Naive thymus-derived CD4-positive, alpha-beta T cell (primary cell): ENCODE measurements around the gene GIGYF1. TPM values are rescaled to one million over a fixed set of nuclear protein-coding genes. Genes with fewer than 3 reads are reported as not detected.
"Not testable (repeated sequence)": the region's sequence is repeated elsewhere in the genome, so short reads cannot be mapped to it uniquely, and the experiment has no call there.

Experiments used
- ATAC-seq: fragments of 150-1000 bp; cut with Tn5 transposase; 2 replicates; pipeline ENCODE4 v1.10.0; 2021; ENCODE audit warnings: mild to moderate bottlenecking, moderate library complexity
- CTCF ChIA-PET: fragments of 350-600 bp; sonication (Branson Sonifier 250); formaldehyde crosslinking; loops from one replicate; lab custom pipeline; 2021; ENCODE audit warnings: antibody characterized with exemption; lab: Charles Lee
- POLR2A ChIA-PET: fragments of 350-600 bp; sonication (Branson Sonifier 250); formaldehyde crosslinking; loops from one replicate; lab custom pipeline; 2021; ENCODE audit warnings: antibody characterized with exemption, inconsistent platforms; lab: Charles Lee
- DNase-seq, 9 donors: peaks; one replicate each; pipeline versions ENCODE4 v3.0.0 to v3.0.0-alpha.2; 2020 to 2022; ENCODE audit warnings: mixed read lengths in 1 of 9
- H3K27ac ChIP-seq: one replicate; pipeline ENCODE4 v1.7.0; 2013; ENCODE audit warnings: mild to moderate bottlenecking, low read depth, low read length, moderate library complexity
- H3K27me3 ChIP-seq, 2 donors: one replicate each; pipeline ENCODE4 v1.7.0; 2013; ENCODE audit warnings: low read length in 2 of 2, mild to moderate bottlenecking in 2 of 2, moderate library complexity in 2 of 2; ENCODE audit not compliant: control insufficient read depth in 2 of 2, insufficient read depth in 2 of 2
- H3K36me3 ChIP-seq, 3 experiments: 1 replicate in 2 of 3; 2 replicates in 1 of 3; pipeline ENCODE4 v1.7.0; 2013; ENCODE audit warnings: low read length in 3 of 3, mild to moderate bottlenecking in 3 of 3, moderate library complexity in 1 of 3; ENCODE audit not compliant: insufficient read depth in 3 of 3, control insufficient read depth in 2 of 3
- H3K4me1 ChIP-seq, 2 donors: one replicate each; pipeline ENCODE4 v1.7.0; 2013; ENCODE audit warnings: low read length in 2 of 2, mild to moderate bottlenecking in 2 of 2, moderate library complexity in 1 of 2; ENCODE audit not compliant: control insufficient read depth in 2 of 2, insufficient read depth in 2 of 2
- H3K4me3 ChIP-seq: 2 replicates; pipeline ENCODE4 v1.7.0; 2013; ENCODE audit warnings: mild to moderate bottlenecking, low read length
- H3K9me3 ChIP-seq, 3 experiments: 1 replicate in 2 of 3; 2 replicates in 1 of 3; pipeline ENCODE4 v1.7.0; 2013; ENCODE audit warnings: low read length in 3 of 3; ENCODE audit not compliant: control insufficient read depth in 2 of 3
- H3K27ac Mint-ChIP-seq, 9 donors: one replicate each; pipeline ENCODE4 v1.8.0; 2020 to 2022; ENCODE audit warnings: mixed read lengths in 9 of 9, mild to moderate bottlenecking in 8 of 9, moderate library complexity in 5 of 9, inconsistent platforms in 2 of 9
- H3K27me3 Mint-ChIP-seq, 5 donors: one replicate each; pipeline ENCODE4 v1.8.0; 2021 to 2022; ENCODE audit warnings: mixed read lengths in 5 of 5, mild to moderate bottlenecking in 1 of 5
- H3K36me3 Mint-ChIP-seq, 5 donors: one replicate each; pipeline ENCODE4 v1.8.0; 2020 to 2022; ENCODE audit warnings: mixed read lengths in 5 of 5, mild to moderate bottlenecking in 3 of 5, inconsistent platforms in 1 of 5
- H3K4me1 Mint-ChIP-seq, 7 donors: one replicate each; pipeline ENCODE4 v1.8.0; 2020 to 2022; ENCODE audit warnings: mixed read lengths in 7 of 7, mild to moderate bottlenecking in 3 of 7, inconsistent platforms in 1 of 7
- H3K4me3 Mint-ChIP-seq, 10 donors: one replicate each; pipeline ENCODE4 v1.8.0; 2020 to 2022; ENCODE audit warnings: mild to moderate bottlenecking in 10 of 10, mixed read lengths in 10 of 10, moderate library complexity in 6 of 10, inconsistent platforms in 2 of 10
- H3K9me3 Mint-ChIP-seq, 11 donors: one replicate each; pipeline ENCODE4 v1.8.0; 2020 to 2022; ENCODE audit warnings: mixed read lengths in 11 of 11, mild to moderate bottlenecking in 4 of 11, inconsistent platforms in 1 of 11, moderate library complexity in 1 of 11
- intact Hi-C, 2 donors: fragments of 100-400 bp; cut with micrococcal nuclease; formaldehyde crosslinking; loops; one replicate each; pipeline ENCODE4 v1.15.1; 2023
- polyA plus RNA-seq, 2 donors: library from polyadenylated mRNA; unstranded; fragments of 300-500 nt; fragmentation: Illumina TruSeq; gene quantifications; one replicate each; pipeline ENCODE4 v1.2.3, GENCODE V29; 2021
- total RNA-seq, 6 experiments: library from RNA in 5 of 6; stranded (reverse) in 5 of 6; gene quantifications; 1 replicate in 5 of 6; 2 replicates in 1 of 6; pipeline ENCODE4 v1.2.3 and lab custom pipeline; 2021 to 2026

Gene GIGYF1
- total and polyA plus RNA-seq, 7 experiments from 2014 or later, result 1.4 to 125 (median 84.0) TPM

DNA sequence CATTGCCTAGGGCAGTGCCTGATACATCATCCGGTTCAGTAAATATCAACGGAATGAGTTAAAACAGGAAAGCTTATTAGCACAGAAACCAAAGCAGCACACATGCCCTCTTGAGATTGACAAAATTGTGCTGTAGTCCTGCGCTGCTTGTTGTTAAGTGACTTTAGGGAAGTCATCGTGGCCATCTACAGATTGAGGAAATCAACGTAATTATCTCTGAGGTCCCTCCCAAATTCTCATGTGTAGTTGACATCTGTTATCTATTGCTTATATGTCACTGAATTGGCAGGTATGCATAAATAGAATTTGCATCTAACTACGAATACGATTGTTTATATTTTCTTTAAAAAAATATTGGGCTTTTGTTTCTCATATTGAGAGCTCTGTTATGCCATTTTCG lies 24.0 kb downstream of the GIGYF1 start:
- Histone ChIP-seq H3K36me3 (peaks cover 0 to 5% (median 0%) of the 10 kb centered on the region in 3 experiments), H3K27ac (no peak overlapping the region), H3K4me1 (no peaks in the 10 kb centered on the region), H3K27me3 (no peaks in the 10 kb centered on the region), H3K9me3 (no peaks in the 10 kb centered on the region), H3K4me3 (no peak overlapping the region)
- peaks cover 0 to 15% (median 0%) of the 10 kb centered on the region in 7 donors for H3K4me1 Mint-ChIP-seq
- H3K27ac Mint-ChIP-seq, result no peak overlapping the region
- no peak overlapping the region for H3K4me3 Mint-ChIP-seq
- CTCF ChIA-PET, result no interaction called here
- peaks cover 0 to 8% (median 0%) of the 10 kb centered on the region in 5 donors for H3K36me3 Mint-ChIP-seq
- POLR2A ChIA-PET, result interaction anchor here (0.7 to 1.3 kb wide), 2 partner anchors 11 to 18 kb away, joined by 3 to 6 read pairs; no protein-coding TSS in a partner anchor
- intact Hi-C loops, result loop anchor here in 1 of 2 donors (10.0 kb wide), 1 partner anchor 575 kb away; the partner anchor contains the start of gene FIS1
- H3K9me3 Mint-ChIP-seq, result peaks cover 0 to 4% (median 0%) of the 10 kb centered on the region in 11 donors
- no peak for ATAC-seq
- no peak for DNase-seq
- peaks cover 0 to 31% (median 0%) of the 10 kb centered on the region in 5 donors for H3K27me3 Mint-ChIP-seq

DNA sequence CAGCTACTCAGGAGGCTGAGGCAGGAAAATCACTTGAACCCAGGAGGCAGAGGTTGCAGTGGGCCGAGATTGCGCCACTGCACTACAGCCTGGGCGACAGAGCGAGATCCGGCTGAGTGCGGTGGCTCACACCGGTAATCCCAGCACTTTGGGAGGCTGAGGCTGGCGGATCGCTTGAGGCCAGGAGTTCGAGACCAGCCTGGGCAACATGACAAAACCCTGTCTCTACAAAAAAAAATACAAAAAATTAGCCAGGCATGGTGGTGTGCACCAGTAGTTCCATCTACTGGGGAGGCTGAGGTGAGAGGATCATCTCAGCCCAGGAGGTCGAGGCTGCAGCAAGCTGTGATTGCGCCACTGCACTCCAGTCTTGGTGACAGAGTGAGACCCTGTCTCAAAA lies 24.9 kb downstream of the GIGYF1 start:
- H3K9me3 Mint-ChIP-seq, CTCF ChIA-PET, H3K4me3 ChIP-seq, H3K4me3 Mint-ChIP-seq, H3K27me3 ChIP-seq, H3K4me1 ChIP-seq, DNase-seq, ATAC-seq, H3K36me3 Mint-ChIP-seq, H3K36me3 ChIP-seq, H3K9me3 ChIP-seq, intact Hi-C loops, H3K27ac Mint-ChIP-seq, H3K27ac ChIP-seq: not testable (repeated sequence)
- peaks cover 0 to 31% (median 0%) of the 10 kb centered on the region in 5 donors for H3K27me3 Mint-ChIP-seq
- POLR2A ChIA-PET, result interaction anchor here (1.3 kb wide), 1 partner anchor 10 kb away, joined by 3 read pairs; no protein-coding TSS in a partner anchor
- peaks cover 0 to 15% (median 0%) of the 10 kb centered on the region in 7 donors for H3K4me1 Mint-ChIP-seq

DNA sequence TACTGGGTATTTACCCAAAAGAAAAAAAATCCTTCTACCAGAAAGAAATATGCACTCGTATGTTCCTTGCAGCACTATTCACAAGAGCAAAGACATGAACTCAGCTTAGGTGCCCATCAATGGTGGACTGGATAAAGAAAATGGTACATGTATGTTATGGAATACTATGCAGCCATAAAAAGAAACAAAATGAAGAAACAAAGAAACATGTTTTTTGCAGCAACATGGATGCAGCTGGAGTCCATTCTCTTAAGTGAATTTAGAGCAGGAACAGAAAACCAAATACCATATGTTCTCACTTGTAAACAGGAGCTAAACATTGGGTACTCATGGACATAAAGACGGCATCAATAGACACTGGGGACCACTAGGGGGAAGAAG lies 26.0 kb downstream of the GIGYF1 start:
- H3K4me1 ChIP-seq, result no peaks in the 10 kb centered on the region
- H3K27ac ChIP-seq, result no peak overlapping the region
- peaks cover 0 to 2% (median 0%) of the 10 kb centered on the region in 11 donors for H3K9me3 Mint-ChIP-seq
- ATAC-seq, result no peak
- no peaks in the 10 kb centered on the region for H3K9me3 ChIP-seq
- intact Hi-C loops, result no loop called here
- no peak overlapping the region for H3K4me3 Mint-ChIP-seq
- H3K36me3 Mint-ChIP-seq, result peaks cover 0 to 8% (median 0%) of the 10 kb centered on the region in 5 donors
- no peak overlapping the region for H3K4me3 ChIP-seq
- no peaks in the 10 kb centered on the region for H3K27me3 ChIP-seq
- ChIA-PET POLR2A (interaction anchor here (0.6 to 1.6 kb wide), 2 partner anchors 42 to 52 kb away, joined by 3 to 4 read pairs; partner anchors contain the start of gene EPO), CTCF (no interaction called here)
- no peak overlapping the region for H3K27ac Mint-ChIP-seq
- DNase-seq, result no peak
- H3K36me3 ChIP-seq, result no peaks in the 10 kb centered on the region
- peaks cover 0 to 31% (median 0%) of the 10 kb centered on the region in 5 donors for H3K27me3 Mint-ChIP-seq
- H3K4me1 Mint-ChIP-seq, result peaks cover 0 to 11% (median 0%) of the 10 kb centered on the region in 7 donors

DNA sequence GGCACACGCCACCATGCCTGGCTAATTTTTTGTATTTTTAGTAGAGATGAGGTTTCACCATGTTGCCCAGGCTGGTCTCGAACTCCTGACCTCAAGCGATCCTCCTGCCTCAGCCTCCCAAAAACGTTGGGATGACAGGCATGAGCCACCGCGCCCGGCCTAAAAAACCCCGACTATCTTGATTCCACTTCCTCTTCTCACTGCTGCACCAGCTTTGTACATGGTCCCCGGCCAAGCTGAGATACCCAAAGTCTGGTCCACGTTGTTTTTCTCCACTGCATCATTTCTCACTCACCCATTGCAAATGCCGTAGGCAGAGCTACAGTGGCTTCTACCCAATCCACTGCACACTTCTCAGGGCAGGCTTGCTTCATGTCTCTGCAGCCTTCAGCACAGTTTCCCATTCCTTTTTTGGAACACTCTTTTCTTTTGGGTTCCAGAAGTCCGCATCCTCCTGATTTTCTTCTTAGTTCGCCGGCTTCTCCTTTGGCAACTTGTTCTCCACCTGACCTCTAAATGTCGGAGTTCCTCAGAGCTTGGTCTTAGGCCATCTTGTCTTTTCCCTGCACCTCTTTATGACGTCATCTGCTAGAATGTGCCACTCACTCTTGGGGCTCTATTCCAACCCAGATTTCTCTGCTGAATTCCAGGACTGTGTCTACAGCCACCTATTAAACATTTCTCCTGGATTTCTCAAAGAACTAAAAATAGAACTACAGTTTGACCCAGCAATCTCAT lies 26.6 kb downstream of the GIGYF1 start:
- no peak overlapping the region for H3K4me3 Mint-ChIP-seq

DNA sequence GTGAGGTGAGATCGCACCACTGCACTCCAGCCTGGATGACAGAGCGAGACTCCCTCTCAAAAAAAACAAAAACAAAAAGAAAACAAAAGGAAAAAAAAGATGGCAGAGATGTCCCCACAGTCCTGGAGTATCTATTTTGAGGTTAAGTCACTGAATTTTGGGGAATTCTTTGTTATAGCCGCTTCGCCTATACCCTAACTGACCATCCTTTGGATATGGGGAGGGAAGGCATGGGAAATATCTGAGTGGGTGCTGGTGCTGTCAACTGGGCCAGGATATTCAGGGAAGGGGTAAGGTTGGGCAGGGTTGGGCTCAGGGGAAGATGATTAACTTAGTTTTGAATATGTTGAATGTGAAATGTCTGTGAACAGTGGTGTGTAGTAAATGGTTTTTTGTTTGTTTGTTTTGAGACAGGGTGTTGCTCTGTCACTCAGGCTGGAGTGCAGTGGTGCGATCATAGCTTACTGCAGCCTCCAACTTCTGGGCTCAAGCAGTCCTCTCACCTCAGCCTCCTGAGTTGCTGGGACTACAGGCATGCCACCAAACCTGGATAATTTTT lies 28.8 kb downstream of the GIGYF1 start:
- no peaks in the 10 kb centered on the region for H3K4me1 ChIP-seq
- ATAC-seq, result no peak

More for the DNA sequence above, 26.6 kb downstream of the GIGYF1 start:
- no peaks in the 10 kb centered on the region for H3K36me3 ChIP-seq
- ATAC-seq (no peak), DNase-seq (no peak)
- Mint-ChIP-seq H3K36me3 (peaks cover 0 to 8% (median 0%) of the 10 kb centered on the region in 5 donors), H3K4me1 (peaks cover 0 to 10% (median 0%) of the 10 kb centered on the region in 7 donors), H3K27me3 (peaks cover 0 to 31% (median 0%) of the 10 kb centered on the region in 5 donors), H3K9me3 (peaks cover 0 to 2% (median 0%) of the 10 kb centered on the region in 11 donors), H3K27ac (no peak overlapping the region)
- no peak overlapping the region for H3K4me3 ChIP-seq
- H3K27ac ChIP-seq, result no peak overlapping the region
- no peaks in the 10 kb centered on the region for H3K4me1 ChIP-seq
- POLR2A ChIA-PET, result interaction anchor here (0.6 to 1.6 kb wide), 2 partner anchors 41 to 53 kb away, joined by 3 to 4 read pairs; partner anchors contain the start of gene EPO
- intact Hi-C loops, result no loop called here
- H3K27me3 ChIP-seq, result no peaks in the 10 kb centered on the region
- CTCF ChIA-PET, result no interaction called here
- H3K9me3 ChIP-seq, result no peaks in the 10 kb centered on the region

DNA sequence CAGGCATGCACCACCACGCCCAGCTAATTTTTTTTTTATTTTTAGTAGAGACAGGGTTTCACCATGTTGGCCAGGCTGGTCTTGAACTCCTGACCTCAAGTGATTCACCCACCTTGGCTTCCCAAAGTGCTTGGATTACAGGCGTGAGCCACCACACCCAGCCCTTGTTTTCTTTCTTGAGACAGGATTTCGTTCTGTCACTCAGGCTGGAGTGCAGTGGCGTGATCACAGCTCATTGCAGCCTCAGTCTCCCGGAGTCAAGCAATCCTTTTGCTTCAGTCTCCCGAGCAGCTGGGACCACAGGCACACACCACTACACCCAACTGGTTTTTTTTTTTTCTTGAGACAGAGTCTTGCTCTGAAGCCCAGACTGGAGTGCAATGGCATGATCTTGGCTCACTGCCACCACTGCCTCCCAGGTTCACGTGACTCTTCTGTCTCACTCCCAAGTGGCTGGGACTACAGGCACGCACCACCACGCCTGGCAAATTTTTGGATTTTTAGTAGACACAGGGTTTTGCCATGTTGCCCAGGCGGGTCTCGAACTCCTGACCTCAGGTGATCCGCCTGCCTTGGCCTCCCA lies 31.8 kb downstream of the GIGYF1 start:
- POLR2A ChIA-PET, H3K4me1 Mint-ChIP-seq, ATAC-seq, H3K27me3 ChIP-seq, H3K36me3 Mint-ChIP-seq, H3K36me3 ChIP-seq, DNase-seq, H3K9me3 Mint-ChIP-seq, CTCF ChIA-PET, H3K27ac Mint-ChIP-seq, H3K4me3 ChIP-seq, H3K4me3 Mint-ChIP-seq, H3K9me3 ChIP-seq, H3K27ac ChIP-seq, H3K4me1 ChIP-seq, intact Hi-C loops: not testable (repeated sequence)
- H3K27me3 Mint-ChIP-seq, result peaks cover 8 to 36% (median 18%) of the 10 kb centered on the region in 5 donors

More for the DNA sequence above, 28.8 kb downstream of the GIGYF1 start:
- Histone ChIP-seq H3K9me3 (no peaks in the 10 kb centered on the region), H3K27ac (no peak overlapping the region), H3K27me3 (no peaks in the 10 kb centered on the region), H3K36me3 (no peaks in the 10 kb centered on the region), H3K4me3 (no peak overlapping the region)
- intact Hi-C loops, result no loop called here
- Mint-ChIP-seq H3K27me3 (peaks cover 0 to 24% (median 5%) of the 10 kb centered on the region in 5 donors), H3K36me3 (peaks cover 0 to 8% (median 0%) of the 10 kb centered on the region in 5 donors), H3K9me3 (peaks cover 0 to 2% (median 0%) of the 10 kb centered on the region in 11 donors), H3K4me1 (peaks cover 0 to 10% (median 0%) of the 10 kb centered on the region in 7 donors), H3K27ac (no peak overlapping the region), H3K4me3 (no peak overlapping the region)
- ChIA-PET POLR2A (interaction anchor here (2.1 kb wide), 1 partner anchor 7 kb away, joined by 5 read pairs; no protein-coding TSS in a partner anchor), CTCF (no interaction called here)
- no peak for DNase-seq
